ENCODE data around the gene RPL22L1. TPM values are rescaled to one million over a fixed set of nuclear protein-coding genes. Genes with fewer than 3 reads are reported as not detected.
"Not testable (repeated sequence)": the region's sequence is repeated elsewhere in the genome, so short reads cannot be mapped to it uniquely, and the experiment has no call there.

Gene RPL22L1
- total RNA-seq, 1 donor from 2014 or later, result 90.3 TPM

DNA sequence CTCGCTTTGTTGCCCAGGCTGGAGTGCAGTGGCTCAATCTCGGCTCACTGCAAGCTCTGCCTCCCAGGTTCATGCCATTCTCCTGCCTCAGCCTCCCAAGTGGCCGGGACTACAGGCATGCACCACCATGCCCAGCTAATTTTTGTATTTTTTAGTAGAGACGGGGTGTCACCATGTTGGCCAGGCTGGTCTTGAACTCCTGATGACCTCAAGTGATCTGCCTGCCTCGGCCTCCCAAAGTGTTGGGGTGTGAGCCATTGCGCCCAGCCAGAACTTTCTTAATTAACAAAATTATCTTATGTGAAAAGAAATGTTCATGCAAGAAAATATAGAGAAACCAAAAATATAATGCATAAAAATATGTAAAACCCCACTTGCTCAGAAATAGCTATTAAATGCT, 7.3 kb upstream of the RPL22L1 start:
- not testable (repeated sequence) for ATAC-seq

DNA sequence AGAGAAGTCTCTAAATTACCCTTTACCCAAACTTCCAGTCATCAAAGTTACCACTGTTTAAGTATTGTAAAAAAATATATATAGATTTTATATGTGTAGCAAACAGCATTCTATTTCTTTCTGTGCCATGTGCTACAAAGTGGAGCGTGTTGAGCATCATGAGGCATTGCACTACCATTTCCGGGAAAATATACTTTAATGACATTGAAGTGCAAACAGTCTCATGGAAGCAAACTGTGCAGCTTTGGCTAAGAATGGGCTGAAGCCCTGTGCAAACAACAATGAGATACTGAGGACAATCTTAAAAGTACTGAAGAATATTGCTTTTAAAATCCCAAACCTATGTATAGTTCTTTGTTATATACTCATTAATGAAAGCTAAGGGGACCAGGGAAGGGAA, 6.5 kb upstream of the RPL22L1 start:
- no peak for ATAC-seq

DNA sequence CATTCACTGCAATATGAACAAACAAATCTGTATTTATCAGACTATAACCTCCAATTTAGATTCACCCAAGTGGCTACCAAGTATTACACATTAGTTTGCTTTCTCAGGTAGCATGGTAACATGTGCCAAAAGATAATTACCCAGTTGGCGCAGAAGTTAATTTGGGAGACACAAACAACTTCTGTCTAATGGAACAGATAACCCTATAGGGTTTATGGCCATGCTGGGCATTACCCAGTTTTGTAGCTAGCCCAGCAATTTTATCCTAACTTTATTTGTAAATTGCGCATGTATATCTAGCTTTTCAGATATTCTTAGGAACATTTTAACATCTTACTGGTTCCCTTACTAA, 780 bp downstream of the RPL22L1 start:
- ATAC-seq, result no peak

DNA sequence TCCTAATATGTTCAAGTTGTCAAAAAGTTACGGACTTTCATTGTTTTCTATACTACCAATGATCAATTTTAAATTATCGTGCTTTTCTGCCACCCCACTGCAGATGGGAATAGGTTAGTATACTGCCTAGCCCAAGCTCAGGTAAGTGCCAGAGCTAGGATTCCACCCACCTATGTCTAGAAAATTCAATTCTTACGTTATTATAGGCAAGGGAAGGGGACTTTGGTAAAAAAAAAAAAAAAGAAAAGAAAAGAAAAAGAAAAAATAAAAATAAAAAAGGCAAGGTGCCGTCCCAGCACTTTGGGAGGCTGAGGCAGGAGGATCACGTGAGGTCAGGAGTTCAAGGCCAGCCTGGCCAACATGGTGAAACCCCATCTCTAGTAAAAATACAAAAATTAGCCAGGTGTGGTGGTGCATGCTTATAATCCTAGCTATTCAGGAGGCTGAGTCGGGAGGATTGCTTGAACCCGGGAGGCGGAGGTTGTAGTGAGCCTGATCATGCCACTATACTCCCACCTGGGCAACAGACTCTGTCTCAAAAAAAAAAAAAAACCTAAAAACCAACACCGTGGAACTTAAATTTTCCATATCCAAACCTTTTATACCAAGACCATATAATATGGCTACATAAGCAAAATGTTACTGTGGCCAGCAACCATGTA, 1.3 kb downstream of the RPL22L1 start:
- no peak for ATAC-seq

DNA sequence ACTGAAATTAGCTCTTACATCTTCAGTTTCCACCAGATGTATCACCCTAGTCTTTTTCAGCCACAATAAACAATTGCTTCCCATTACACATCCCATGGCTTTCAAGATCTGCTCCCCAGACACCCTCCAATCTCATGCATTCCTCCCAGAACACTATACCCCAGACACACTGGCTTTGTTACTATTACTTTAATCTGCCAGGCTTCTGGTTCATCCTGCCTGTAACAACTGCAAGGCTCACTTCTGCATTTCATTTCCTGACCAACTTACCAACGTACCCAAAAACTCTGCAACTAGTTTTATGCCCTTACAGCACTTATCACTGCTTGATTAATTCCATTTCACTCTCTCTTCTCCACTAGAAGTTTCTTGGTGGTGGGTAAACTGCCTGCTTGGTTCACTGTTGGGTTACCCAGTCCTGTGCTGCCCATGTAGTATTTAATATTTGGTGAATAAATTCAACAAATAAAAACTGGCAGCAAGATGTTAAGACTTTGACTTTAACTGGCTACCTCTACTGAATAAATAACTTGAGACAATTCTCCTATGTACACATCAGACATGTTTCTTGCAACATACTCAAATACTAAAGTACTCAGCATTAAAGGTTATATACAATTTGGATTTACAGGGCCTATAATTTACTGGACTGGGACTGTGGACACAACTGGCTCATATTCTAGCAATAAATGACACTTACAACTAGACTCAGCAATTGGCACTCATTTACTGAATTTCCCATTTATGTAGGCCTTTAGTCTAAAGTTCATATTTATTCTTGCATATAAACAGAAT, 2.7 kb downstream of the RPL22L1 start:
- no peak for ATAC-seq

DNA sequence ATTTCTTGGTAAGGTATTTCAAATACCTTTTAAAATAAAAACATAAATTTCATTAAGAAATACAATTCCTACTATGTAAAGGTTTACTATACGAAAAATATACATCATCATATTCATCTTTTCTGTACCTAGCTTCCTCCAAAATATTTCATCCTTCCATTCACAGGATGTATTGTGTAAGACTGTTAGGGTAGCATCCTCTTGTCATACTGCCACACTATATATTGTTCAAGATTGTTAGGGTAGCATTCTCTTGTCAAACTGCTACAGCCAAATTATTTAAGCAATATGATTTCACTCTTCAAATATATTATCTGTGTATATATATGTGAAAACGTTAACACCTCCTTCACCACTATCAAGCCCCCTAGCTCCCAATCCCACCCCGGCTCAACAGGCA, 3.5 kb downstream of the RPL22L1 start:
- ATAC-seq, result no peak

DNA sequence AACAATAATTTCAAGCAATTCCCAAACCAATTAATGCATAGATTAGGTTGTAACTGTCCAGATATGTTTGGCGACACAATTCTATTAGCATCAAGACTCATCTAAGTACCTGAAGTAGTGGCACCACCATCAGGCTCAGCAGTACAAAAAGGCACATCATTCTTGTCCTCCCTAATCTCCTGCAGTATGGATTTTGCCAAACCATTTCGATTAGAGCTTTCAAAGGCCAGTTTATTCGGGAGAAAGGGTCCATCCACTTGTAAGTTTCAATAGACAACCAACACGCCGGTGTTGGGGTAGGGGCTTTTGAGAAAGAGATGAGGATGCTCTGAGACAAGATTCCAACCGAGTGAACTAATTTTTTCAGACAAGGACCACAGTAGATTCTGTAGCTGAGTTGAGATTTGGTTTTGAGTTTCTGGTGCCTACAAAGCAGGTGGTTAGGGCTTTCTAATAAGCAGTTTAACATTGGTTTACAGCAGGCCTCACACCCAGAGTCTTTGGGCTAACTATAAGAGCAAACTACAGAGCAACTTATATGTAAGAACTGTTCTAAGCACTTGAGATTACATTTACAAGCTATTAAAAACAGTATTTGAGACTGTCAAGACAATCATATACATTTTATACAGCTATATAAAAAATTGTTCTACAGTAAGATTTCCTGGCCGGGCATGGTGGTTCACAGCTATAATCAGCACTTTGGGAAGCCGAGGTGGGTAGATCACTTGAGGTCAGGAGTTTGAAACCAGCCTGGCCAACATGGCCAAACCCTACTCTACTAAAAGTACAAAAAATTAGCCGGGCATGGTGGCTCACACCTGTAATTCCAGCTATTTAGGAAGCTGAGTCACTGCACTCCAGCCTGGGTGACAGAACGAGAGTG, 4.5 kb downstream of the RPL22L1 start:
- ATAC-seq, result no peak

DNA sequence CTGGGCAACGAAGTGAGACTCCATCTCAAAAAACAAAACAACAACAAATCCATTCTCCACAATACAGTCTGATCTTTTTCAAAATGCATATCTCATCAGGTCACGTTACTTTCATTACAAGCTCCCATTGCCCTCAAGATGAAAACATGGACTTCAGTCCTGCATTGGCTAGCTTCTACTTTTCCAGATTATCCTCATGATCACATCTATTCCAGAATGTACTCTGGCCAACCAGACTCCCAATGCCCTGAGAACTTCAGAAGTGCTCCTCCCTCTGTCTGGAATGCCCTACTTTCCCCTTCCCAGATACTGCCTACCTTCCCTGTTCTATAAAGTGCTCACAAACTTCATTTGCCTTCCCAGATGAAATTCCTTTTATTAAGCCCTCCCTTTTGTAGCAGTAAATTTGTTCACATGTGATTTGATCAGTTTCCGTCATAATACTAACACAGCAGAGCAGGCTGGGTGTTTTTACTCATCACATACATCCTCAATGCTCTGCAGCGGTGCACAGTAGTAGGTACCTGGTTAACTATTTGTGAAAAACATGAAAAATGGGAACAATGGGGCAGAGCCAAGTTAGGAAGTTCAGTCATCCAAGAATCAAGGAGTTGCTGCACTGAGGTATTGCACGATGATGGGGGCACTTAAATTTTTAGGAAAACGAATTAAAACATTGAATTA, 5.3 kb downstream of the RPL22L1 start:
- ATAC-seq, result peak; percentile 35

DNA sequence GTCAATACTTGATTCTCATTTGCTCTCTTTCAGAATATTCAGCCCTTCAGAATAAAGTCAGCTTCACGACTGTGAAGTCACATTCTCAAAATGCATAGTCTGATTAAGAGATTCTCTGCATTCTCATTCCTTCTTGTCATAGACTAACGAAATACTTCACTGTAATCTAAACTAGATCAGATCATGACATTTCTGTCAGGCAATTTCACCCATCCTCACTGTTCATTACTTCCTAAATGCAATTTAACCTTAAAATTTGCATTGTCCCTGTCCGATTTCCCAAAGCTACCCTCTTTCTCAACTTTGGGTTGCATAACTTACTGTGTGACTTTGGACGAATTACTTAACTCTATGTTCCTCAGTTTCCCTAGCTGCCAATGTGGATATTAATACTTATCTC, 6.2 kb downstream of the RPL22L1 start:
- no peak for ATAC-seq

DNA sequence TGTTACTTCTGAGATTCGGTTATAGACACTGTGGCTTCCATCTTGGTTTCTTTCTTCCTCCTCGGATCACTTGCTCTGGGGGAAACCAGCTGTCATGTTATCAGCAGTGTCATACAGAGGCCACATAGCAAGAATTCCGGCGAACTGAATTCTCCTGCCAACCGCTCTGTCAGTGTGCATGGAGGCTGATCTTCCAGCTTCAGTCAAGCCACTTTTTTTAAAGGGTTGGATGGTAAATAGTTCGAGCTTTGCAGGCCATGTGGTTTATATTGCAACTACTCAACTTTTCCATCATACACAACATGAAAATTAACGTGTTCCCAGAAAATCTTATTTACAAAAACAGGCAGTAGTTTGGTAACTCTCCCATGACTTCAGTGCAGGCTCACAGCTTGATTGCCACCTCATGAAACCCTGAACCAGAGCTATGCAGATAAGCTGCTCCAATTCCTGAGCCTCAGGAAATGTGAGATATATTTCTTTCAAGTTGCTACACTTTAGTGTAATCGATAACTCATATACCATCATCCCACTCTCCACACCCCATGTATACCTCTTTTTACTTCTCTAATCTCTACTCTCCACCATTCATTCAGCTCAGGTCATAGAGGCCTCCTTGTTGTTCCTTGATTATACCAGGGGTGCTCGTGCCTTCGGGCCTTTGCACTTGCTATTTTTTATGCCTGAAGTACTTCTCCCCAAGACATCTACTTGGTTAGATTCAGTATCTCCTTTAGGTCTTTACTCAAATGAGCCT, 7.2 kb downstream of the RPL22L1 start:
- ATAC-seq, result no peak

DNA sequence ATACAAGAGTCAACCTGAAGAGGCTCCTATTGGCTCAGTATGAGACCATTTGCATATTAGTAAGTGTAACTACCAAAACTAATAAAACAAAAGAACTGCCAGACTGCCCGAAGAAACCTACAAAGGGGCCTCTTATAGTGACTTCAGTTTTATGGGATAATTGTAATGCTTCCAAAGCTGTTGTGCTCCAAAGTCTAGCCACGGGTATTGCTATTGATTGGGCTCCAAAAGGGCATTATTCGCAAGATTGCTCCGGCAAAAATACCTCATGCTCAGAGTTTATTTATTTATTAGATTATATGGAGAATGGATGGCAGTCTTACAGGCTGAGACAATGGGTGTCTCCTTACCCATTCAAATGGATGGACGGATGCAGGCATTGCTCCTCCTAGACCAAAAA, 11.4 kb downstream of the RPL22L1 start:
- no peak for ATAC-seq

DNA sequence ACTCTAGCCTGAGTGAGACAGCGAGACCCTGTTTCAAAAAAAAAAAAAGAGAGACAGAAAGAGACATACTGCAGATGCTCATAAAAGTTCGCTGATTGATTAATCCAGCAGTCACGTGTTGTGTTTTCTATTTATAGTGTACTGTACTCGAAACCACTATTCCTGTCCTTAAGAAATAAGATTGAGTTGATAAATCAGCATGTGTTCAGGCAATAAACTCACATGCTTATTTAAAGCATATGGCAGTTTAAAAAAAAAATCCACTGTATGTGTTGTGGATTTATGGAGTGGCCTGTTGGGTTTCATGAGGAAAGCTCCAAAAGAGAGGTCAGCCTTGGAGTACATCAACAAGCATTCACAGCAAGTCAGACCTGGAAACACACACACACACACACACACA, 17.7 kb downstream of the RPL22L1 start:
- ATAC-seq, result no peak

DNA sequence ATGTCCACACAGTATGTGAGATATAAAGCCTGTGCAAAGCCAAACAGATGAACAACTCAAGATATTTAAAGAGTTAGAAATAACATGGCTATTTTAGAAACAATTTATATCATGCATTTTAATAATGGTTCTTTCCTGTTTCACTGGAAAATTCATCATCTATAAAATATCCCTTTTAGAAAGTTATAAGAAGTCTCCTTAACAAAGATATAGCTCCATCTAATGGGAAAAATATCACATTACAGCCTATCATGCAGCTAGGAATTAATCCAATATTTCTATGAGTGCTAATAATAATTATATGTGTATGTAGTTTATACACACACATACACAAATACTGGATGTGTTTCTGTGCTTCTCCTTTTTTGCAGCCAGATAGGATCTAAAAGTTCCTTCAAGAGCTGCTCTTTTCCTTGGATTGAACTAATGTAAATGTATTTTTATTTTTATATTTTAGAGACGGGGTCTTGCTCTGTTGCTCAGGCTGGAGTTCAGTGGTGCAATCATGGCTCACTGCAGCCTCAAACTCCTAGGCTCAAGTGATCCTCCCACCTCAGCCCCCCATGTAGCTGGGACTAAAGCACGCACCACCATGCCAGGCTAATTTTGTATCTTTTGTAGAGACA, 21.6 kb downstream of the RPL22L1 start:
- ATAC-seq, result no peak

DNA sequence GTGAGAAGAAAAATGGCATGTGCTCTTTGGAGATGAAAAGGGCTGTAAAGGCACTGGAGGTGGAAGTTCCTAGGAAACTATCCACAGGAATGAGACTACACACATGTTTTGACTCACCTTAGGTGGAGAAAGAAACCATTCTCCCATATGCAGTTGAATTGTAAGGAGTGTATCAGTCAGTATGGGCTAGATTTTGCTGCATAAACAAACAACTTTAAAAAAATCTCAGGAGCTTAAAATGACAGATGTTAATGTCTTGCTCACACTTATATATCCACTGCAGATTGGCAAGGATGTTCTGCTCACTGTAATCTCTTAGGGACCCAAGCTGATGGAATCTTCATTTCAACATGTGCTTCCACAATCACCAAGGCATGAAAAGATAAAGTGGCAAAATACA, 25.6 kb downstream of the RPL22L1 start:
- ATAC-seq, result no peak

DNA sequence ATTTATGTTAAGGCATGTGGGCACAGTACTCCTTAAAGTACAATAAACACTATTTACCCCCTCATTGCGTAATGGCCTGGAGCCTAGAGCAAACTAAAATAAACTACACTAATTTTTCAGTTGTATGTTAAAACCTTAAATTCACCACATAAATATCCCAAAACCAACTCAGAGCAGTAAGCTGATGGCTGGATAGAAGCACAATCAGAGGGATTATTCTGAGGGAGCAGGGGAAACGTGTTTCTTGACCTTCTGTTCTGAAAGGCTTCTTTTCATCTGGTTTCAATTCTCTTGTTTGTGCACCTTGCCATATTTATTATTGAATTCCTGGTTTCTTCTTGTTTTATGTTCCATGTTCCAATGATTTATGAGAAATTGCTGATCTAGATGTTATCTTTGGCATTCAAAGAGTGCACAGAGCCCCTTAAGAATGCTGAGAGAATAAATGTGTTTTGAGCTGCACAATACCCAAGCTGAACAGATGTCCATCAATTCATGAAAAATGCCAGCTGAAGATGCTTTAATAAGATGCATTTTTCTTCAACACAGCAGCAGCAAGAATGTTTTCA, 29.6 kb downstream of the RPL22L1 start:
- no peak for ATAC-seq

DNA sequence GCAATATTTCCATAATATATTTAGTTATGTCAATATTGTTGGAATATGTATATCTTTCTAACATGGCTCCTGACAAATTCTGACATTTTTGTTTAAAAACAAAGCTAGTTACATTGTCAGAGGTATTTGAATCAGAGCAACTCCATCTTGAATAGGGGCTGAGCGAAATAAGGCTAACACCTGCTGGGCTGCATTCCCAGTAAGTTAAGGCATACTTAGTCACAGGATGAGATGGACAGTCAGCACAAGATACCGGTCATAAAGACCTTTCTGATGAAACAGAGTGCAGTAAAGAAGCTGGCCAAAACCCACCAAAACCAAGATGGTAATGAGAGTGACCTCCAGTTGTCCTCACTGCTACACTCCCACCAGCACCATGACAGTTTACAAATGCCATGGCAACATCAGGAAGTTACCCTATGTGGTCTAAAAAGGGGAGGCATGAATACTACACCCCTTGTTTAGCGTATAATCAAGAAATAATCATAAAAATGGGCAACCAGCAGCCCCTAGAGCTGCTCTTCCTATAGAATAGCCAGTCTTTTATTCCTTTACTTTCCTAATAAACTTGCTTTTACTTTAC, 30.4 kb downstream of the RPL22L1 start:
- no peak for ATAC-seq

DNA sequence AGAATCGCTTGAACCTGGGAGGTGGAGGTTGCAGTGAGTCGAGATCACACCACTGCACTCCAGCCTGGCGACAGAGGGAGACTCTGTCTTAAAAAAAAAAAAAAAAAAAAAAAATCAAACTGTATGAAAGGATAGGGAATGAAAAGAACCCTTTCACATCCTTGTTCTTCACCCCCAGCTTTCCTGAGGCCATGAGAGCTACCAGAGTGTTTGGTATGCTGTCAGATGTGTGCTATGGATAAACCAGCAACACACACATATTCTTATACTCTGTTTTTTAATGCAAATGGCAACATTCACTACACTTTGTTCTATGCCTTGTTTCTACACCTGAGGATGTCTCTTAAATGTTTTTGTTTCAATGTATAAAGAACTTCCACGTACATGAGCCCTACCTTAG, 33.5 kb downstream of the RPL22L1 start:
- no peak for ATAC-seq

DNA sequence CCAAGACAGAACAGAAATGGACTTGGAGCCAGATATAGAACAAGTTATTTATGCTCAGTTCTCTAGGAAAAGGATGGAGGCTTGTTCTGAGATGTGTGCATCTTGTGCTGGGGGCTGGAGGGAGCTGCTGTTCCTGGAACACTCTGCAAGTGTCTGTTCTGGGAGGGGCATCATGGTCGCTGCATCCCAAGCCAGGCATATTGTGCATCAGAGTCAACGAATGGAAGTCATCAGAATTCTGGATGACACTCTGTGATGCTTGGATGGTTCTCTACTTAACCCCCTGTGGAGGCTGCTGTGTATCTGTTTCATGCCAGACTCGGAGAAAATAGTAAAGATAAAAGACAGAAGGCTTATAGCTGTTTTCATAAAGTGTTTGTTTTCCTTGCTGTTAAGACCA, 34.7 kb downstream of the RPL22L1 start:
- no peak for ATAC-seq

DNA sequence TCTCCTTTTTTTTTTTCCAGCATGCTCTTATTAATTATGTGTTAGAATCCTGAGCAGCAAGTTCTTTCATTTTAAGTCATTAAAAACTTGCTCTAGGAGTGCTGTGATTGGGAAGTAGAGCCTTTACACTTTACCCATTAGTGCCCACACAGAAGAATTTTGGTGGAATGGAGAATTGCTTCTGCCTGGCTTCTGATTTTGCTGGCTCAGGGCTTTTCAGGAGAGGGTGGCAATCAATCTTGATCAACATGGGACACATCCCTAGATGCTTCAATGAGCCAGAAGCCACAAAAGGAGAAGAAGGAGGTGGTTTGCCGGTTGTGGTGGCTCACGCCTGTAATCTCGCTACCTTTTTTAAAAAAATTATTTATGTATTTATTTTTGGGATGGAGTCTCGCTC, 39.4 kb downstream of the RPL22L1 start:
- no peak for ATAC-seq

DNA sequence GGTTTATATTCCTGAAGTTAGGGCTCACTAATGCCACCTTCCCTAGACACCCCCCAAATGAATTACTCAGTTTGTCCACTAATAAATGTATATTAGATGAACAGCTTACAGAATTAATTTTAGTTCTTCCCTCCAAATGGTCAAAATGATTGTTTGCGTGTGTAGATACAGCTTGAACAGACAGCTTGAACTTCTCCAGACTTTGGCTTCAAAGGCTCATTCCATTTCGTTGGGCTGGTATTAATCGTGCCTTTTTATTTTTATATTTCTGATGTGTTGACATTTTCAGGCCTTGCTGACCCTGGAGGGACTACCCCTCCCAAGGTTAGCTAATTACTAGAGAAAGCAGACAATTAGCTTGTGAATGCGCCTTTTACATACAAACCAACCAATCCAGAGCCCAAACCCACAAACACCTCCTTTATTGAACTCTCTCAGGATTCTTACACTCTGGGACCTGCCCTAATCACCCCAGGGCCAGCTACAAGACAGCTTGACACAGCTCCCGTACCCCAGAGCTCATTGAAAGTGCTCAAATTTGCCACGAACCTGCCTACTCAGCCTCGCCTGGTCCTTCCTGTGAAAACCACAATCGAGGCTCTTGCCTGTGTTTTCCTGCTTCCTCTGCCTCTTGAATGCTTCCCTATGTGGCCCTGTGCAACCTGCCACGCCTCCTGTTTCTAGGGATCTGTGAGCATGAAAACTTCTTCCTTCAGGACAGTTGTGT, 40.3 kb downstream of the RPL22L1 start:
- ATAC-seq, result no peak

All from esophagus mucosa (tissue), 1 donor.